Activated naive CD4-positive, alpha-beta T cell treated with anti-CD3 and anti-CD28 coated beads for 36 hours (primary cell): ENCODE measurements around the gene KDM1A. TPM values are rescaled to one million over a fixed set of nuclear protein-coding genes. Genes with fewer than 3 reads are reported as not detected.
A peak's percentile ranks its signal among the peaks of the same experiment; 100 is the strongest.
"Not testable (repeated sequence)": the region's sequence is repeated elsewhere in the genome, so short reads cannot be mapped to it uniquely, and the experiment has no call there.

Experiments
- CTCF ChIA-PET: fragments of 350-600 bp; sonication (Branson Sonifier 250); formaldehyde crosslinking; loops from one replicate; lab custom pipeline; 2021; ENCODE audit warnings: antibody characterized with exemption; lab: Charles Lee
- DNase-seq: peaks from one replicate; pipeline ENCODE4 v3.0.0-alpha.2; 2020
- H3K27ac Mint-ChIP-seq: one replicate; pipeline ENCODE4 v1.8.0; 2021; ENCODE audit warnings: mild to moderate bottlenecking, mixed read lengths
- H3K27me3 Mint-ChIP-seq: one replicate; pipeline ENCODE4 v1.8.0; 2021; ENCODE audit warnings: low read depth, mixed read lengths
- H3K36me3 Mint-ChIP-seq: one replicate; pipeline ENCODE4 v1.8.0; 2021; ENCODE audit warnings: low read depth, mixed read lengths
- H3K4me1 Mint-ChIP-seq: one replicate; pipeline ENCODE4 v1.8.0; 2021; ENCODE audit warnings: low read depth, mixed read lengths
- H3K4me3 Mint-ChIP-seq: one replicate; pipeline ENCODE4 v1.8.0; 2021; ENCODE audit warnings: mild to moderate bottlenecking, moderate library complexity, mixed read lengths
- H3K9me3 Mint-ChIP-seq: one replicate; pipeline ENCODE4 v1.8.0; 2021; ENCODE audit warnings: mixed read lengths
- intact Hi-C: fragments of 100-400 bp; cut with micrococcal nuclease; formaldehyde crosslinking; loops from one replicate; pipeline ENCODE4 v1.15.1; 2023
- total RNA-seq, 2 experiments: library from RNA; stranded (reverse); gene quantifications; one replicate each; pipeline ENCODE4 v1.2.3, GENCODE V29; 2021

The KDM1A gene
- 10 to 100 TPM; 59.7 to 62.6 TPM for total RNA-seq

- no peaks in the 10 kb centered on the region for H3K27me3 Mint-ChIP-seq
- peak; percentile 97 for DNase-seq
- H3K4me3 Mint-ChIP-seq, result peak within 1 kb of the TSS; percentile 93
- H3K36me3 Mint-ChIP-seq, result peaks cover 9% of the 10 kb centered on the region
- CTCF ChIA-PET, result no interaction called here
- peak within 1 kb of the TSS; percentile 83 for H3K27ac Mint-ChIP-seq
- peaks cover 42% of the 10 kb centered on the region for H3K4me1 Mint-ChIP-seq
- peaks cover 5% of the 10 kb centered on the region for H3K9me3 Mint-ChIP-seq
- intact Hi-C loops, result loop anchor here (1.0 to 5.0 kb wide), 2 partner anchors 349 to 567 kb away; partner anchors contain the start of gene ZBTB40
Observed at GRCh38 chr1:23019094-23019862, at the start of gene KDM1A. Gene KDM1A, plus strand, starts transcription at chr1:23019468. Its CDS starts 129 bp downstream, at chr1:23019597.

DNA sequence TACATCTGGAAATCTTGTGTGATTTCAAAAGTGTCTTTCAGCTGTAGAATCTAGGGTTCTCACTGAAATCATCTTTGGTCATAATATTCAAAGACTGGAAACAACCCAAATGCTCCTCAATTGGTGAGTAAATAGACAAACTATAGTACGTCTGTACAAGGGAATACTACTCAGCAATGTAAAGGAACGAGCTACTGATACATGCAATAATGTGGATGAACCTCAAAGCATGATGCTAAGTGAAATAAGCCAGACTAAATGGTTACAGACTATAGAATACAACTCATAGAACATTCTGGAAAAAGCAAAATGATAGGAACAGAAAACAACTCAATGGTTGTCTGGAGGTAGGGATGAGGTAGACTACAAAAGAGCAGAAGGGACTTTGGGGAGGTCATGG, 49.2 kb upstream of the KDM1A start:
- Mint-ChIP-seq H3K27me3 (peaks cover 25% of the 10 kb centered on the region), H3K36me3 (no peaks in the 10 kb centered on the region)

GRCh38 chr1:22971161-22971560, 48.1 kb upstream of the KDM1A start:
- peaks cover 28% of the 10 kb centered on the region for H3K27me3 Mint-ChIP-seq
- peaks cover 6% of the 10 kb centered on the region for H3K9me3 Mint-ChIP-seq
- intact Hi-C loops, result loop anchor here (10.0 kb wide), 1 partner anchor 284 kb away; no protein-coding TSS in a partner anchor
- H3K4me1 Mint-ChIP-seq, result no peaks in the 10 kb centered on the region
- H3K4me3 Mint-ChIP-seq, result no peak overlapping the region
- CTCF ChIA-PET, result interaction anchor here (0.7 to 2.3 kb wide), 2 partner anchors 41 to 213 kb away, joined by 3 to 8 read pairs; no protein-coding TSS in a partner anchor
- H3K27ac Mint-ChIP-seq, result no peak overlapping the region
- DNase-seq, result no peak
- H3K36me3 Mint-ChIP-seq, result no peaks in the 10 kb centered on the region

More for the DNA sequence above, 49.2 kb upstream of the KDM1A start:
- Mint-ChIP-seq H3K4me1 (no peaks in the 10 kb centered on the region), H3K4me3 (no peak overlapping the region), H3K9me3 (peaks cover 6% of the 10 kb centered on the region), H3K27ac (no peak overlapping the region)
- no peak for DNase-seq
- intact Hi-C loops, result loop anchor here (10.0 kb wide), 1 partner anchor 285 kb away; no protein-coding TSS in a partner anchor
- CTCF ChIA-PET, result no interaction called here

GRCh38 chr1:22971611-22972405, 47.5 kb upstream of the KDM1A start:
- Mint-ChIP-seq H3K4me3 (no peak overlapping the region), H3K9me3 (no peaks in the 10 kb centered on the region), H3K27ac (no peak overlapping the region), H3K27me3 (peaks cover 25% of the 10 kb centered on the region), H3K36me3 (no peaks in the 10 kb centered on the region), H3K4me1 (no peaks in the 10 kb centered on the region)
- no peak for DNase-seq
- intact Hi-C loops, result loop anchor here (10.0 kb wide), 1 partner anchor 283 kb away; no protein-coding TSS in a partner anchor
- CTCF ChIA-PET, result interaction anchor here (0.6 to 2.3 kb wide), 2 partner anchors 66 to 213 kb away, joined by 3 to 8 read pairs; no protein-coding TSS in a partner anchor

- no peaks in the 10 kb centered on the region for H3K4me1 Mint-ChIP-seq
- no peak for DNase-seq
- H3K36me3 Mint-ChIP-seq, result no peaks in the 10 kb centered on the region
- no peak within 1 kb of the TSS for H3K4me3 Mint-ChIP-seq
- intact Hi-C loops, result loop anchor here (10.0 kb wide), 1 partner anchor 282 kb away; no protein-coding TSS in a partner anchor
- no peak within 1 kb of the TSS for H3K27ac Mint-ChIP-seq
- peaks cover 25% of the 10 kb centered on the region for H3K27me3 Mint-ChIP-seq
- CTCF ChIA-PET, result interaction anchor here (2.3 kb wide), 1 partner anchor 212 kb away, joined by 8 read pairs; no protein-coding TSS in a partner anchor
- no peaks in the 10 kb centered on the region for H3K9me3 Mint-ChIP-seq
Observed at GRCh38 chr1:22972760-22973159, 46.5 kb upstream of the KDM1A start, which contains the start of gene LACTBL1. Gene LACTBL1, minus strand, starts transcription at chr1:22972866. Its CDS starts 550 bp downstream, at chr1:22972316.

DNA sequence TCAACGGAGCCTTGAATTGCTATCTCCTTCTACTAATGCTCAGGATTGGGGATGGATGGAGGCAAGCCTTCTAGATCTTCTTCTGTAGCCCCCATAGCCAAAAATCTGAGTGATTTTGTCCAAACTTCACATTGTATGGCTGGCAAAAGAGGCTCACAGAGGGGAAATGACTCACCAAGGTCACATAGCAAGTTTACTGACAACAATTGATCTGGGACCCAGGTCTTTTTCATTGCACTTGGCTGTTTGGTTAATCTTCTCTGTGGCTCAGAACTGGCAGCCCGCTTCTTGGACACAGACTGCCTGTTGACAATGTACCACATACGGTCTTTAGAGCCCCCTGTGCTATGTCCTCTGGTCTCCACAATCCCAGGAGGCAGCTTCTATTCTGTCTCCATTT, 43.6 kb upstream of the KDM1A start:
- Mint-ChIP-seq H3K27ac (no peak overlapping the region), H3K36me3 (no peaks in the 10 kb centered on the region)
- intact Hi-C loops, result loop anchor here (1.0 to 10.0 kb wide), 3 partner anchors 123 to 279 kb away; no protein-coding TSS in a partner anchor

GRCh38 chr1:22976127-22976460, 43.2 kb upstream of the KDM1A start:
- Mint-ChIP-seq H3K27me3 (peaks cover 10% of the 10 kb centered on the region), H3K36me3 (no peaks in the 10 kb centered on the region), H3K27ac (no peak overlapping the region), H3K4me3 (no peak overlapping the region), H3K4me1 (no peaks in the 10 kb centered on the region), H3K9me3 (no peaks in the 10 kb centered on the region)
- DNase-seq, result no peak
- intact Hi-C loops, result loop anchor here (1.0 to 10.0 kb wide), 3 partner anchors 123 to 279 kb away; no protein-coding TSS in a partner anchor
- CTCF ChIA-PET, result interaction anchor here (1.3 kb wide), 1 partner anchor 208 kb away, joined by 3 read pairs; no protein-coding TSS in a partner anchor

More for the DNA sequence above, 43.6 kb upstream of the KDM1A start:
- DNase-seq, result no peak
- Mint-ChIP-seq H3K4me1 (no peaks in the 10 kb centered on the region), H3K4me3 (no peak overlapping the region), H3K9me3 (no peaks in the 10 kb centered on the region), H3K27me3 (peaks cover 12% of the 10 kb centered on the region)
- CTCF ChIA-PET, result no interaction called here

DNA sequence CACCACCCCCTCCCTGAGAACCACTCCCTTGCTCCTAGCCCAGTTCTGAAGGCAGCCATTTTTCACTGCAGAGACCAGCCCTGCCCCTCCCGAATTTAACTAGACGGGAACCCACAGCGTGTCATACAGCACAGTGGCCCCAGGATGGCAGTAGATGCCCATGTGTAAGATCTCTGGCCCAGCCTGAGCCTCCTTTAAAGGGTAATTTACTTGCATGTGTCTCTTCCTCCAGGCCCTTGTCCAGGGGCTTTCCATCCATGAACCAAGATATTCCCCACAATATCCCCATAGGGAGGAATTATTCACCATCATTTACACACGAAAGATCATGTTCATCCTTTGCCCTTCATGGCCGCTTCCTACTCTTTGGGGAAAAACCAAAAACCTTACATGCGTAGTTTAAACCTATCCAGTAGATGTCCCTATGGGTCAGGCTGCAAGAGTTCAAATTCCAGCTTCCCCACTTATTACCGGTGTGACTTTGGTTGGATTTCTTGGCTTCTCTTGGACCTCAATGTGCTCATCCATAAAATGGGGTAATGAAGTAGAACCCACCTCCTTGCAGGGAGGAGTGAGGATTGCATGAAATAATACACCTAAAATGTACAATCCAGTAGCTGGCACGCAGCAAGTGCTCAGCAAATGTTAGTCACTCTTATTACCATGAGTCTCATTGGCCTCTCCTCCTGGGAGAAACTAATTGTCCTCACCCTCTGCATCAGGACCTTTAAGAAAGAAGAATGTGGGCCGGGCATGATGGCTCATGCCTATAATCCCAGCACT, 42.6 kb upstream of the KDM1A start:
- H3K27ac Mint-ChIP-seq, result no peak overlapping the region
- H3K4me3 Mint-ChIP-seq, result no peak overlapping the region
- intact Hi-C loops, result loop anchor here (1.0 to 10.0 kb wide), 3 partner anchors 122 to 278 kb away; no protein-coding TSS in a partner anchor
- peaks cover 11% of the 10 kb centered on the region for H3K27me3 Mint-ChIP-seq
- CTCF ChIA-PET, result interaction anchor here (0.6 to 1.3 kb wide), 6 partner anchors 71 to 246 kb away, joined by 3 read pairs; no protein-coding TSS in a partner anchor
- H3K36me3 Mint-ChIP-seq, result no peaks in the 10 kb centered on the region
- H3K9me3 Mint-ChIP-seq, result no peaks in the 10 kb centered on the region
- peak; percentile 76 for DNase-seq
- no peaks in the 10 kb centered on the region for H3K4me1 Mint-ChIP-seq

DNA sequence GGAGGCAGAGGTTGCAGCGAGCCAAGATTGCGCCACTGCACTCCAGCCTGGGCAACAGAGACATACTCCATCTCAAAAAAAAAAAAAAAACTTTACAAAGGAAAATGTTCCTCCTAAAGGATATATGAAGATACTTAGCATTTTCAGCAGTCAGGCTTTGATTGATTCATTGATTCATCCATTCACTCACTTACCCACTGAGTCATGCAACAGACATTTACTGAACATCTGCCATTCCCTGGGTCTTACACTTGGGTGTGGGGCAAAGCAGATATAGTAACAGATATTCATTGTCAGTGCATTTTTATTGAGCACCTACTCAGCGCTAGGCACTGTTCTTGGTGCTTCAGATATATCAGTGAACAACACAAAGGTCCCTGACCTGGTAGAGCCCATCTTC, 41.0 kb upstream of the KDM1A start:
- H3K27ac Mint-ChIP-seq, result no peak overlapping the region
- H3K36me3 Mint-ChIP-seq, result no peaks in the 10 kb centered on the region
- no peaks in the 10 kb centered on the region for H3K9me3 Mint-ChIP-seq
- CTCF ChIA-PET, result interaction anchor here (0.9 kb wide), 1 partner anchor 121 kb away, joined by 3 read pairs; no protein-coding TSS in a partner anchor
- no peak overlapping the region for H3K4me3 Mint-ChIP-seq
- no peak for DNase-seq
- H3K27me3 Mint-ChIP-seq, result peaks cover 7% of the 10 kb centered on the region
- intact Hi-C loops, result loop anchor here (10.0 kb wide), 1 partner anchor 277 kb away; no protein-coding TSS in a partner anchor
- no peaks in the 10 kb centered on the region for H3K4me1 Mint-ChIP-seq

DNA sequence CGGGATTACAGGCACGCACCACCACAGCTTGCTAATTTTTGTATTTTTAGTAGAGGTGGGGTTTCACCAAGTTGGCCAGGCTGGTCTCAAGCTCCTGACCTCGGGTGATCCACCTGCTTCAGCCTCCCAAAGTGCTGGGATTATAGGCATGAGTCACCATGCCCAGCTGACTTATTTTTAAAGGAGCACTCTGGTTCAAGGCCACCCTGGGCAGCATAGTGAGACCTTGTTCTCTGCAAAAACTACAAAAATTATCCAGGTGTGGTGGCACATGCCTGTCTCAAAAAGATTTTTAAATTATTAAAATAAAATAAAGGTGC, 38.8 kb upstream of the KDM1A start:
- CTCF ChIA-PET, H3K4me1 Mint-ChIP-seq, intact Hi-C loops, H3K27me3 Mint-ChIP-seq, H3K36me3 Mint-ChIP-seq, H3K9me3 Mint-ChIP-seq, DNase-seq, H3K27ac Mint-ChIP-seq, H3K4me3 Mint-ChIP-seq: not testable (repeated sequence)

DNA sequence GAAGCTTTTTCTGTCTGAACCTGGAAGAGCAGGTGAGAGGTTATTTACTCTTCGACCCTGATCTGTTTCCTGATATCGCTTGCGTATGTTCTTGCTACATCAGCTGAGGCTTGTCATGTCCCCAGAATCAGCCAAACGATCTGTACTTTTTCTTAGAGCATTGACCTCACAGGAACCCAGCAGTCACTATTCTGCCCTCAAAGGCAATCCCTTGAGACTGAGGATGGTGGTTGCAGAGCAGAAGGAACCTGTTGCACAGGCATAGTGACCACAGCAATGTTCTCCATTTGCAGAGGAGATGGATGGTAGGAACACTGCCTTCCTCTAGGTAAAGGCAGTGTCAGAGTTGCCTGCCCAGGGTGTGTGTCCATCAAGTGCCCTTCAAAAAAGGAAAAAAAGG, 35.3 kb upstream of the KDM1A start:
- CTCF ChIA-PET, result no interaction called here
- intact Hi-C loops, result no loop called here

More for the DNA sequence above, 35.3 kb upstream of the KDM1A start:
- Mint-ChIP-seq H3K27ac (no peak overlapping the region), H3K9me3 (no peaks in the 10 kb centered on the region), H3K4me1 (no peaks in the 10 kb centered on the region), H3K4me3 (no peak overlapping the region), H3K36me3 (no peaks in the 10 kb centered on the region), H3K27me3 (peaks cover 2% of the 10 kb centered on the region)
- no peak for DNase-seq
